ENCODE measurements around the gene ST6GALNAC5.

The ST6GALNAC5 gene

DNA sequence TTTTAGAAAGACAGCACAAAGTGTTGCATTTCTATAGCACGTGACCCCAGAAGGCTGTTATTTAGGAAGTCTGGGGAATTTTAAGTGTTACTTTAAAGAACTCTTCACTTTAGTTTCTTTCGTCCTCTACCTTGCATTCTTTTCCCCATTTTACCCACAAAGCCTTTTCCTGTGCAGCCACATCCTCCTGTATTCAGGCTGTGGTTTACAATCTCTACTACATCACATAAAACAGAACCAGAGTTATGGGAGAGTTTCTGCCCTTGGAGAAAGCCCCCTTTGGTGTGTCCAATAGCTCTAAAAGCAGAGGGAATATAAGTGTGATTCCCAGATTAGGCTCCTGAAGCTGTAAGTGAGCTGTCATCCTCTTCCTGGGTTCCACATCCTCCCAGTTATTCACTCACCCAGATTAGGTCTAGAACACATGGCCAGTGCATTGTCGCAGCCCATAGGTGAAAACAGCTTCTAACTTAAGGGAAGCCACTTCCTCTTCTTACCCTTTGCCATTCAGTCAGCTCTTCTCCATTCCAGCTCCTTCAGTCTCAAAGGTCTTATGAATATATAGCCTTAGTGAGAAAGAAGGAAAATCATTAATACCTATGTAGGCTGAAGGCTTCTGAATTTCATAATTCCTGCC, 180.8 kb downstream of the ST6GALNAC5 start:
- no peak for DNase-seq (ENCODE audit: low spot score)

DNA sequence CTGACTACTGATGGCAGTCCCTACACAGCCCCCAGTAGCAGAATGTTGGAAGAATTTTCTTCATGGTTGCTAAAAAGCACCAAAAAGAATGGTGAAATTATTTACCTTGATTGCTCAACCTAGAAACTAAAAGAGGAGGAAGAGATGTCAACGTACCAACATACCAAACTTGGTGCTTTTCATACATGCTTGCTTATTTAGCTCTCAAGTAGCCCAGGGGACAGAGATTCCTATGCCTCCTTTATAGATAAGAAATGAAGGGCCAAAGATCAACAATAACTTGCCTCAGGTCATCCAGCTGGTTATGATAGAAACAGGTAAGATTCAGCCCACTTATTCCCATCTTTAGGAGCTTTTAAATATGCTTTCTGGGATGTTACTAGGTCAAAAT, 181.3 kb downstream of the ST6GALNAC5 start:
- DNase-seq (ENCODE audit: low spot score): no peak

DNA sequence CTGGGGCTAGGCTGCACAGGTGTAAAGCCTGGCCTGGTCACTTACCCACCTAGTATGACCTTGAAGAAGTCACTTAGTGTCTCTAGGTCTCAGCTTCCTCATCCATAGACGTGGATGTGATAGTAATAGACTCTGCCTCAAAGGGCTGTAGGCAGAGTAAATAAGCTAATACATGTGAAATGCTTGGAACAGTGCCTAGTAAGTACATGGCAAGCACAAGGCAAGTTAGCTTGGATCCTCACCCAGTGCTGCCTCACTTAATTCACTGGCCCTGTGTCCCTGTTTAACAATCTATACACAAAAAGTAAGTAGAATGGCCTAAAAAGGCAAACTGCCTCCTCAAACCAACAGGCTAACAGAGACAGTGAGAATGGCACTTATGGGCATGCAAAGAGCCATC, 184.1 kb downstream of the ST6GALNAC5 start:
- no peak for DNase-seq (ENCODE audit: low spot score)

DNA sequence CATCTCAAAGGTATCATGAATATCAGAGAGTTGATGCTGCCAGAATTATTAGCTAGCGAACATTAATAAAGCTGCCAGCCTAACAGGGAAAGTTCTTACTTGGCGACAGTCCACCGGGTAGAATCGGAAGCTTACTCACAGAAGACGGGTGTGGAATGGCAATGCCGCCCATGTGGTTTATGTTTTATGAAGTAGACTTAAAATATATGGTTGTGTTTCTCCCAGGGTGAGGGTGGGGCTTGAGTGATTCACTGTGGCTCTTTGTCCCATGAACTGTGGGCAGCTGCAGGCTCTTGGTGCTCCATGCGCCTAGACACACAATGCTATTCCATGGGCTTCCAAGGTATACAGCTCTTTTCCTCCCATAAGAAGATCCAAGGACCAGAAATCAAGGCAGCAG, 189.2 kb downstream of the ST6GALNAC5 start:
- no peak for DNase-seq (ENCODE audit: low spot score)

DNA sequence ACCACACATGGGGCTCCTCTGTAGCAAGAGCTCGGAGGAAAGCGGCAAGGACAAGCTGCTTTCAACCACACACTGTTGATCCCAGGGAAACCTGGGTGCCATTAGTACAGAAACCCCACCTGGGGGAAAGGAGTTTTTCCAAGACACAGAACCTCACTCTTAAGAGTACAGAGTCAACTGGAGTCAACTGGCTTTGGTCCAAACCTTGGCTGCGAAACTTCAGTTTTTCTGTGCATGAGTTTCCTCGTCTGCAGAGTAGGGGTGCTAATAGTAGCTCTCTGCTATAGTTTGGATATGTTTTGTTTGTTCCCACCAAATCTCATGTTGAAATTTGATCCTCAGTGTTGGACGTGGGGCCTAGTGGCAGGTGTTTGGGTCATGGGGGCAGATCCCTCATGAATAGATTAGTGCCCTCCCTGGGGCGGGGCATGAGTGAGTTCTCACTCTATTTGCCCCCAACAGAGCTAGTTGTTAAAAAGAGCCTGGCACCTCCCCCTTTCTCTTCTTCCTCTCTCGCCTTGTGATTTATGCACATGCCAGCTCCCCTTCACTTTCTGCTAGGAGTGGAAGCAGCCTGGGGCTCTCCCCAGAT, 190.8 kb downstream of the ST6GALNAC5 start:
- no peak for DNase-seq (ENCODE audit: low spot score)

DNA sequence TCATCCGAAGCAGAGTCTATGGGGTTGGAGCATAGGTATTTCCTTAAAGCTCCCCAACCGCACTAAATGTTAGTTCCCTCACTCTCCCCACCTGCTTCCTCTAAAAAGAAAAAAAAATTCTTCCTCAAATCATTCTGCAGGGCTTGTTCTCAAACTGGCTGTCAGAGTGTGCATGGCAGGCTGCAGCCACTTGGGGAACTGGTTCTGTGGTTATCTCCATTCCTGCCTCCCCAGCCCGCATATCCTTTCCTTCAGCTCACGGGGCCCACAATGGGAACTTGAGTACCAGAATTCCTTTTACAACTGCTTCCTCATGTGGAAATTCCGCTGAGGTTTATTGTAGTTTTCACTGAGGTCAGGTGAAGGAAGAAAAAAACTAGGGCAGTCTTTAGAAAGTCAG, 192.7 kb downstream of the ST6GALNAC5 start:
- DNase-seq (ENCODE audit: low spot score): no peak

DNA sequence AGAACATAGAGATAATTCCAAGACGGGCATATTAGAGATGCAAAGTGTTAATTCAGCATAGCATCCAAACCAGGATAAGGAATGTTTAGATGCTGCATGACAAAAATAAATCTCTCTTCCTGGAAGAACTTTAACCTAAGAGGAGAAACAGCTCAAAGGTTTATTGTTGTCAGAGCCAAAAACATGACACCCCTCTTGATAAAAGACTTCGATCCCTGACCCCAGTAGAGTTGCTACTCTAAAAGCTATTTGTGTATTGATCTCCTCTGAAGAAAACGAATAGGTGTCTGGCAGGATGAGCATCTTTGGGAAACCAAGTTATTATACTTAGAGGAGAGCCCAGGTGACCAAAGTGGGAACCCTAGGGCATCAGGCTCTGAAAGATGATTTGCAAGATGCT, 193.9 kb downstream of the ST6GALNAC5 start:
- no peak for DNase-seq (ENCODE audit: low spot score)

DNA sequence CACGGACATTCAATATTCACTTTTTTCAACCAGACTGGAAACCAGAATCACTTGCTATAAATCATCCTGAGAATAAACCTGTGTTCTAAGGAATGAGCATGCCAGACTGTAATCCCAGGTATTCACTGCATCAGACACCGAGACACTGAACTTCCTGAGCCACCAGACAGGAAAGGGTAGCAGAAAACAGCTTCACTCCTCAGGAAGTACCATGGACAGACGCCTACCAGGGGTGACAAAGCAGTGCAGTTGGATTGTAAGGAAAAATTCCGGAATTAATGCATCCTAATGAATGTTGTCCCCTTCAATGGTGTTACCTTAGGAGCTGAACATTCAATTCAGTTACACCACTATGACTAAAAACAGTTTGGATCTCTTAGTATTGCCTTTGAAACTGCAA, 195.8 kb downstream of the ST6GALNAC5 start:
- no peak for DNase-seq (ENCODE audit: low spot score)

DNA sequence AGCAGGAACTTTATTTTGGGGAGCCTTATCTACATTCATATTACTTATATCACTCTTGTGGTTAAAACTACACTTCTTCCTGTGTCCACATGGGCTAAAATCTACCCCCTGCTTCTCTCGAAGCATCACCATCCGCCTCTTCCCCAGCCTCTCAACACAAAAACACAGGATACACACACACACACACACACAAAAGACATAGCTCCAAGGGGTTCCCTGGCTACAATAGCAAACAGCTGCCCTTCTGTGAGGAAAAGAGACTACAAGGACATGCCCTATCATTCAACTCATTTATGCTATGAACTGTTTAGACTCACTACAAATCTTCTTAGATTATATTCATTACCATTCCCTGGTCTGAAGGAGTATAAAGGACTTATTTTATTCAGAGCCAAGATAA, 197.0 kb downstream of the ST6GALNAC5 start:
- DNase-seq (ENCODE audit: low spot score): no peak

DNA sequence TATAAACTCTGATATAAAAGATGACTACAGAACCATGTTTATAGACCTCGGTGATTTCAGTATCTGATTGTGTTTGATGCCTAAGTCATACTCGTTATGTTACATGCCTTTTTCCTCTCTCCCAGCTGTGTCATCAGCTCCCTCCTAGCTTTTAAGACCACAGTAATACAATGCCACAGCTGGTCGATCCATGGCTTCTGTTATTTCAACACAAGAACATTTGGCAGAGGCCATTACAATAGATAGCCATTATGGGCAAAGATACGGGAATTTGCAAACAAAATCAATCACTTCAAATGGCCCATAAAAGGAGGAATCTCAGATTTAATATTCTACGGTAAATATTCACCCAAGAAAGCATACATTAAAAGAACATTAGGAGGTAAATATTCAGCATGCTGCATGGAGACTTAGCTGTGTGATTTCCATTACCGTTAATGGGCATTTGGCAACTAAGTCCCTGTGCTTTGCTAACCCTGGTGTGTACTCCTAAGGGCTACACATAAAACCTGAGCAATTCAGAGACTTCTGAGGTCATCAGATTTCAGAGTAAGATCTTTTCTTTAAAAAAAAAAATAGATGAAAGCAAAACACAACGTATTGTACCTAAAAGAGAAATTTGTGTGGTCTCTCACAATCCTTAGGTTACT, 198.5 kb downstream of the ST6GALNAC5 start:
- DNase-seq (ENCODE audit: low spot score): no peak

DNA sequence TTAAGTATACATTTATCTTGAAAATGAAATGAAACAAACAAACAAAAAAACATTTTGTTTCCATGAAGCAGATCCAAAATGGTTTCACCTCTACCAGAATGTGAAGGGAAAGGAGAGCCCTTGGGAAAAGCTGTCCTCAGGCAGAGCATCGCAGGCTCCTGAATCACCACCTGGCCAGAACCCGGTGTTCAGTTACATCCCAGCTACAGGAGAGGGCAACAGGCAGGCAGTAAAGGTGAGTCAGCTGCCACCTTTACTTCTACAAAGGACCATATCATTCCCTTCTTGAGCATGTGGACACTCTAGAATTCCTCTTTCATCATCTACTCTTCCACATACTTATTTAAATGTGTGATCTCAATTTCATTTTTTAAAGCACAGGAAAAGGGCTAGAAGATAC, 200.7 kb downstream of the ST6GALNAC5 start:
- DNase-seq (ENCODE audit: low spot score): no peak

DNA sequence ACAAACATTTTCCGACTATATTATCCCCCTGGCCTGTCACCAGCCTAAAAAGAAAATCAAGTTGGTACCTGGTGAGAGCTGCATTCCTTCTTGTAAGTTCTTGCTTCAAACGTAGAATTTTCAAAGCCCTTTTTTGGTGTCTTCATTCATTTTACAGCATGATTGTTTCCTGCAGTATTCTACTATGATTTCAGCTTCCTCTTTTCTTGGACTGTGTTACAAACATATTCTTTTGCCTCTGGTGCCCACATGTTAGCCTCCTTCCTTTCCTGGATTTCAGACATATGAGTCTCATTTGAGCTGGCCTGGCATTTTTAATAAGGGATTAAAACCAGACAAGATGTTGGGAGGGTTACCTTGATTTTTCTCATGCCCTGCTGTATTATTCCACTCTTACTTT, 209.5 kb downstream of the ST6GALNAC5 start:
- no peak for DNase-seq (ENCODE audit: low spot score)

DNA sequence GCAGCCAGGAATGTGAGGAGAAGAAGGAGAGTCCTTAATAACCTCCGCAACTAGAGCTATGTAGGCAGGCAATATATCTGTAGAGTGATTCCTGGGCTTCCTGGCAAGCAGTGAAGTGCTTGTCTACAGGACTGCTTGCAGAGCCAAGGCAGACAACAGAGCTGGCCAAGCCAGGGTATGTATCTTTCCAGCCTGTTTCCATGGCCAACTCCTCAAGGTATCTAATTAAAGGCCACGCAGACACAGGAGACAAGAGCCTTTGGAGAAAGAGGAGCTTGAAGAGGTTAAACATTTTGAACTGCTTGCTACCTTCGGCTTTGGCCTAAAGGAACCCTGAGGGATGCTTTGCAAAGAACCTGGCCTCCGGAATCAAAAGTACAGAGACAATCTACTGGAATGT, 214.6 kb downstream of the ST6GALNAC5 start:
- no peak for DNase-seq (ENCODE audit: low spot score)

DNA sequence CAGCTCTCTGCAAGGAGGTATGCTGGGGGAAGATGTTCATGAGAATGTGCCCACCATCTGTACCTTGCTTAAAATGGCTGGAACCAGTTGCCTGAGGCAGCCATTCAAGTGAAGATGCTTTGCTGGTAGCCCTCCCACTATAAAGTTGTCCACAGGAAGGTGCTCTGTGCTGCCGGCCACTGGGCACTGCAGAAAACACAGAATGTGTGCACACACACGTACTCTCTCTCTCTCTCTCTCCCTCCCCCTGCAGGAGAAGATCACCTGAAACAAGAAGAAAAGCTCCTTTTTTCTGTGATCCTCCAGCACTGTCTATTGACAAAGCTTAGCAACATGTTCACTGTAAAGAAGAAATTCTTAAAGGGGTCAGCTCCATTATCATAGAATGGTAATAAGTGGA, 217.2 kb downstream of the ST6GALNAC5 start:
- no peak for DNase-seq (ENCODE audit: low spot score)

DNA sequence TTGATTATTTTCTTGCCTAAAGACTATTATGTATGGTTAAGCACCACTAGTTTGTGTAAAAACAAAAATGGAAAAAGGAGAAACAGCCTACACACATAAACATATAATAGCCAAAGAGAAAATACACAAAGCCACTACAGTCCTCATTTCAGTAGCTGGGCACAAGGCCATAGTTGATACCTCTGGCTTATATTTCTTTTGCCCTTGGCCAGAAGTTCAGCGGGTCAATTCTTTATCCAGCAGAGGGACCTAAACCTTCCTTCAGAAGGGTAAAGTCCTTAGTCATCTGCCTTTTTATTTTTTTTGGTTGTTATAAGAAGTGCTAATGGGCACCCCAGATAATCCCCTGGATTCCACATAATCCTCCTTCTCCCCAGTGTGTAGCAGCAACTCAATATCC, 217.8 kb downstream of the ST6GALNAC5 start:
- DNase-seq (ENCODE audit: low spot score): no peak

DNA sequence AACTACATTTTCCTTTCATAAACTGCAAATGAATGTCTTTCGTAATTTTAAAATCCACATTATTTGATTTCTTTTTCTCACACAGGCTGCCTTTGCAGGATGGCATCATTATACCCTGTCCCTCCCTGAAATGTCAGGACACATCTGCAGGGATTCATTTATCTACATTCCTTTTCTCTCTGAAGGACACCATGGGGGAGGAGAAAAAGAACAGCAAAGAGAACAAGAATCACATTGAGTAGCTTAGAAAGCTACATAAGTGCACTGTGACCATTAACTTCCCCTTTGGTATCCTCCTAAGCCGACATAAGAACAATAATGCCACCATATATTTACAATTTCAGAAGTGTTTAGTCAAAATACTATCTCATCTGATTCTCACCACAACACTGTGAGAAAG, 222.5 kb downstream of the ST6GALNAC5 start:
- DNase-seq (ENCODE audit: low spot score): no peak

DNA sequence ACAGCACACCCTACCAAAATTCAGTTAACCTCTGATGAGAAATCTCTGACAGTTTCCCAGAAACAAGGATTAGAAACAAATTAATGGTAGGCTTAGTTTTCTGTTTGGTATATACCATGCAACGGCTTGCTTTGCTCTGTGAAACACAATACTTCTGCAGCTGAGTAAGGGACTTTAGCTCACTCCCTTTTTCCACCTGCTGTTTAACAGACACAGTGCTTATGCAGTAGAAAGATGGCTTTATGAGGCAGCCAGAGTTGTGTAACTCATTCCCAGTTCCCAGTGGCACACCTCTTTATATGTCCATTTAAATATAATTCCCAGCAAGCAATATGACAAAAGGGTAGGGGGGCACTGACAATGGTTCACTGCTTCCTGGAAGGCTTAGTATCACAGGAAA, 228.0 kb downstream of the ST6GALNAC5 start:
- no peak for DNase-seq (ENCODE audit: low spot score)

DNA sequence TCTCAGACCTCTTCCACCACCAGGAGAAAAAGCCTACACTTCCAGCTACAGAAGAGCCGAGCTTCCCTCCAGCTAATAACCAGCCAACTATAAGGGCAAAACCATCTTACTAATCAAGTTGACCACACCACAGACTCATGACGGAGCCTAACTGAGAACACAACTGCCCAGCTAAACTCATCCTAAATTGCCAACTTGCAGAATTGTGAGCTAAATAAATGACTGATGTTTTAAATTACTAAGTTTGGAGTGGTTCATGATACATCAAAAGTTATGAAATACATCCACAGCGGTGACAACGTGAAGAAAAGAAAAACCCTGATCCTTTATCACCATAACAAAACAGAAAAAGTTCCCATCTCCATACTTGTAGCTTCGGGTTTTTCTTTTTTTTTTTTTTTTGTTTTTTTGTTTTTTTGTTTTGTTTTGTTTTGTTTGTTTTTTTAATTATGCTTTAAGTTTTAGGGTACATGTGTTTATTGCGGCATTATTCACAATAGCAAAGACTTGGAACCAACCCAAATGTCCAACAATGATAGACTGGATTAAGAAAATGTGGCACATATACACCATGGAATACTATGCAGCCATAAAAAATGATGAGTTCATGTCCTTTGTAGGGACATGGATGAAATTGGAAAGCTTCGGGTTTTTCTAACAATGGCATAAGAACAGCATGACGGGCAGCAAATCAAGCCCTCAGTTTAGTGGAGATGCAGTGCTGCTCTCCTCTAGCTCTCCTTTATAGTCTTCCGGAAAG, 229.4 kb downstream of the ST6GALNAC5 start:
- DNase-seq (ENCODE audit: low spot score): no peak

DNA sequence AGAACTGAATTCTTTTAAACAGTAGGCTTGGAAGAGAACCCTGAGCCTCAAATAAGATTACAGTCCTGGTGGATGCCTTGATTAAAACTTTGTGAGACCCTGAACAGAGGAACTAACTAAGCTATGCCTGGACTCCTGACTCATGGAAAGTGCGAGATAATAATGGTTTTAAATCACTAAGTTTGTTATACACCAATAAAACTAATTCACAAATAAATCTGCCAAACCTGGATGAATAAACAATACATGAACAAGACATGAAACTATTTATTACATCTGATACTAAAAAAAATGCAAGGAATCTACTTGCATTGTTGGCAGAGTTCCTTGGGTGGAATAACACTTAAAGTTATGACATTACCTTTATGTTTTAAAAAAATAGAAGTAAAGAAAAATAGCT, 233.6 kb downstream of the ST6GALNAC5 start:
- no peak for DNase-seq (ENCODE audit: low spot score)

DNA sequence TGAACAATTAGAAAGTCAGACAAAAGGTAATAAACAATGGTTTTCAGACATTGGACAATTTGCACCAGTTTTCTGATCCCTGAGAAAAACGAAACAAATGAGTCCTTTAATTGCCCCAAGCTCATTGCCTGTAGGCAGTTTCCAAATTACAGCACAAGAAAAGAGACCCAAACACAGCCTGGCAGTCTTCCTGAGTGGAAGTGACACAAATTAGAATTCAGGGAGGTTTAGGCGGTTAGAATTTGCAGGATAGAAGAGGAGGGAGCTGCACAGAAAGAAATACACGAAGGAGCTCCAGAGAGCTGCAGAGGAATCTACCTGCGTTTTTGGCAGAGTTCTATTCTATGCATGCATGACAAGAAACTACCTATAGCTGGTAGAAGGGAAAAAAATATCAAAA, 236.2 kb downstream of the ST6GALNAC5 start:
- DNase-seq (ENCODE audit: low spot score): no peak

DNA sequence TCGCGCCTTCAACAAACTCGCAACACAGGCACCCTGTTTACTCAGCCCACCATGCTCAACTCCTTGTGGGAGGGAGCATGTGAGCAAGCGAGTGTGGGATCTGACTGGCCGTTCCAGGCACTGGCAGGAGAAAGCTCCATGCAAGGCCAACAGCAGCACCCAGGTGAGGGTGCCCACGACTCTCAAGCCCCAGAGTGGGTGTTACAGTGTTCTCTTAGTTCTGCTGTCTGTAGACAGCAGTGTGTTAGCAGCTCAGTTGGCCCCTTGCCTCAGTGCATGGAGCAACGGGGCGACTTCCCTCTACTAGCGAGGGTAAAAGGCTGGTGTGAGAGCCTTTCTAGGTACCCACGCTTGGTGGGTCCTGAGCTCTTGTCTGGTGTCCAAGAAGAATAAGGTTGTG, 237.4 kb downstream of the ST6GALNAC5 start:
- no peak for DNase-seq (ENCODE audit: low spot score)
